HG03354 (cell line): ENCODE results near the gene PDE4B.

Source experiments
- ATAC-seq: cut with Tn5 transposase; IDR thresholded peaks from one replicate; pipeline ENCODE4 v1.9.1; 2021; ENCODE audit warnings: mild to moderate bottlenecking; ENCODE audit not compliant: unreplicated experiment, poor library complexity, severe bottlenecking

PDE4B gene

DNA sequence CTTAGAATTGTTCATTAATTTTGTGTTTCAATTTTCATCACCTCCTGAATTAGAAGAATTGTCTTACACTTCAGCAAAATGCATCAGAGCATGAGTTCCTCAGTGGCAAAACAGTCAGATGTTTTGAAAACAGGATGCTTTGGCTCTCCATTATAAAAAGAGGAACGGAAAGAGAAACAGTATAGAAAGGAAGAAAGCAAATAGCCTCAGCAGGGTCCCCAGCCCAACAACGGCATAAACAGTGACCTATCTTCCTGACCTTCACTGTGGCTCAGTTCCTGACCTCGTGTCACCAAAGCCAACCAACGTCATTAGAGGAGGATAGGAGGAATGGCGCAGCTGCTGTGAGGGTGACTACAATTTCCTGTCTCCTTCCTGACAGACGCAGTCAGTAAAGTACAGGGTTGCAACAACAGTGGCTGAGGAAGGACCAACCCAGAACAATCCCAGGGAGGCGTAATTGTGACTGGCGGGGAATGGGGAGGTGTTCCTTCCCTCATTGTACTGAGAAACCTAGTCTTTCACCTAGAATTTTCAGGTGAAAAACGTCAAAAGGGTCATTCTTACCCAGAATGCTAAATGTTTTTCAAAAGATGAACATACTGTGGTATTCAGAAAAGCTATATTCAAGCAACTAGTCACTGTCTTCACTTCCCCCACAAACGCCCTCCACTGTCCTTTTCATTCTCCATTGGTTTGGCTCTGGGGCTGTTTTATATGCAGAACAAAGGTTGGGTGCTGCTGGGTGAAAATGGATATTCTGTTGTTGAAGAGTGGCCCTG is 543.4 kb downstream of the PDE4B start:
- peak; percentile 88 for ATAC-seq

DNA sequence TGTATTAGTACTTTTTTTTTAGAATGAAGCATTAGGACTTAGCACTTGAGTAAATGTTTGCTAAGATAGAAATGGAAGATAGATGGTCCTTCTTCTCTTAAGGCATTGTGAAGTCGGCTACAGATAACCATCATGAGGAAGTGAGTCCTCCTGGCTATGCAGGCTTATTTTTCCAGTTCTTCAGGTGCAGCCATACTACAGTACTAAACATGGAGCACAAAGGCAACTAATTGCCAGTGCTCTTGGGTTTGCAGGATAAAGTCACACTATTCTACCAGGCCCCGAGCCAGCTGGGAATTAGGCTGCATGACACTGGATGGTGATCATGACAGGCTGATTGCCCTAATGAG is 543.9 kb downstream of the PDE4B start:
- ATAC-seq: no peak

DNA sequence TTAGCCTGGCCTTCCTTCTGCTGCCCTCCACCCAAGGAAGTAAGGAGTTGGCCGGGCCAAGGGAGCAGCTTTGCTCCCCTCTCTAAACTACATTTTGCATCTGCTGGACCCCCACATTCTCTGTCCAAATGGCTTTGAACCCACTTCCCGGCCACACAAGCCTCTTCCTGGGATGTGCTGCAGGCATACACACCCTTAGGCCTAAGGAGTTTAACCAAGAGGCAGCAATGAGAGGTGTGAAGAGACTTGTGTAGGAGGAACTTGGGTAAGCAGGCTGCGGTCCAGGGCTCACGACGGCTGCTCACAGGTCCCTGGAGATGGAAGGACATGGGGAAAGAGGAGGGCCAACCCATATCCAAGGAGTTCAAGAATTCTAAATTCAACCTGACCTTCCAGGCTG is 544.6 kb downstream of the PDE4B start:
- ATAC-seq: no peak

DNA sequence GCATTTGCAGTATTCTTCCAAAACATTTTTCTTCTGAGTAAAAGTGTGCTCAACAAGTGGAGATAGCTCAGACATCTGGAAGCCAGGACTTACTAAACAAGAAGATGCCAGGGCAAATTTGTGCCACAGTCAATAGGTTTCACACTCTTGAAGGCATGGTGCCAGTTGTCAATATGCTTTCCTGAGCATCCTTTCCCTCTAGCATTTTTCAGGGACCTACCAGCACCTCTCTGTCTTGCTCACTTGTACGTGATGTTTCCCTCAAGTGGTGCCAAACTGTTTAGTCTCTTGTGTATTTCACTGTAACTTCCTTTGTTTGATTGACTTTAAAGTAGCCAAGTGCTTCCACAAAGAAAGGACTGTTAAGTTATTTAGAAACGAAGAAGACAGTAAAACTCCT is 547.2 kb downstream of the PDE4B start:
- ATAC-seq: no peak

DNA sequence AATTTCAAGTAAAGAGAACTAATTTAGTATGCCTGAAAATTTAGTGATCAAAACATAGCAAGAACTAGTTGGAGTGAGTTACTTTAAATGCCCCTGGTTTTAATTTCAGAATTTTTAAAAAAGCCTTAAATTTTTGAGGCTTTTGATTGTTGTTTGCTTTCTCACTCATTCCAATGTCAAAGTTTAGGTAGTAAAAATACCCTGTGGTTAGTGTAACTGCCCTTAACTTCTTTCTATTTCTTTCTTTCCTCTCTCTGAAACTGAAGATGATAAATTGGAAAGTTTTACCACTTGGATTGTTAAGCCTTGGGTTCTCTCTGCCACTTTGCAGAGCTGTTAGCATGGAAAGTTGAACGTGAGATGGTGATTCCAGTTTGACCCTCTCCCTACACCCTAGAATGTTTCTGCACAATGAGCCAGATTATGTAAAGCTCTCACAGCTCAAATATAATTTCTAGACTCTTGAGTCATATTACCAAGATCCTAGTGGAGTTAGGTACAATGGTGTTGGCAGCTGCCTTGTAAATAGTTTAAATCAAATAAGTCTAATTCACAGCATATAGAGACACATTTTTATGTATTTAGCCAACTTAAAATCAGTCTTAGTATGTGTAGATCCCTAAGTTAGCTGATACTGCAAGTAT is 548.9 kb downstream of the PDE4B start:
- ATAC-seq: no peak

DNA sequence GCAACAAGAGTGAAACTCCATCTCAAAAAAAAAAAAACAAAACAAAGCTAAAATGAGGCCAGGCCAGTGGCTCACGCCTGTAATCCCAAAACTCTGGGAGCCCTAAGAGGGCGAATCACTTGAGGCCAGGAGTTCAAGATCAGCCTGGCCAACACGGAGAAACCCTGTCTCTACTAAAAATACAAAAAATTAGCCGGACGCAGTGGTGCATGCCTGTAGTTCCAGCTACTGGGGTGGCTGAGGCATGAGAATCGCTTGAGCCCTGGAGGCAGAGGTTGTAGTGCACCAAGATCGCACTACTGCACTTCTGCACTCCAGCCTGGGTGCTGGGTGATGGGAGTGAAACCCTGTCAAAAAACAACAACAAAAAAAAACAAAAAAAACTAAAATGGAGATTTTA is 550.0 kb downstream of the PDE4B start:
- peak; percentile 51 for ATAC-seq

DNA sequence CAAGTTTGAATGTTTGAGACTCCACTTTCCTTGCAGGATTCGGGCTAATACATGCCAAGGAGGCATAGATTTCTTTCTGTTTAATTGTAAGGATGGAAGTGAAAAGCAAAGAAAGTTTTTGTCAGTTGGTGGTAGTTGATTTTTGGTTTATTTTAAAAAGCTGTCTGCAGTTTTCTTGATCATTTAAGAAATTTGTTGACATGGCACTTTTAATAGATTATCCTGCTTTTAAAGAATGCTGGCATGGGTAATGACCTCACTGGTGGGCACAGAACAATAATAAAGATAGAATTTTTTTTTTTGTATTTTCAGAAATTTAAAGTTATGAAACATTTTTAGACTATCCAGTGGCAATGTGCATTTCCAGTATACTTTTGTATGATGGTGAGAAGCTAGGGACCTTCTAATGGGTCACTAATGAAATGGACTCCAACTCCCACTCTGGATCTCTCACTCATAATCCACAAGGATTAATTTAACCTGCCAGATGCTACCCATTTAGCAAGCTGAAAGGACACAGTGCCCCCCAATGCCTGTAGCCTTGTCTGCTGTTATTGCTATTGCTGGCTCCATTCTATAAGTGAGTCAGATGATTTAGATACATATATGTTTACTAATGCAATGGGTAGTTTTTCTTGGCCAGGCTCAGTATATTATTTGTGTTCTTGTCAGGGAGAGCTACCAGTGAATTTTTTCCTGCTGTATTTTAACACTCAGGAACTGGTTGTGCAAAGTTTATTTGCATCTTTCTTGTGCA is 551.1 kb downstream of the PDE4B start:
- ATAC-seq: no peak

DNA sequence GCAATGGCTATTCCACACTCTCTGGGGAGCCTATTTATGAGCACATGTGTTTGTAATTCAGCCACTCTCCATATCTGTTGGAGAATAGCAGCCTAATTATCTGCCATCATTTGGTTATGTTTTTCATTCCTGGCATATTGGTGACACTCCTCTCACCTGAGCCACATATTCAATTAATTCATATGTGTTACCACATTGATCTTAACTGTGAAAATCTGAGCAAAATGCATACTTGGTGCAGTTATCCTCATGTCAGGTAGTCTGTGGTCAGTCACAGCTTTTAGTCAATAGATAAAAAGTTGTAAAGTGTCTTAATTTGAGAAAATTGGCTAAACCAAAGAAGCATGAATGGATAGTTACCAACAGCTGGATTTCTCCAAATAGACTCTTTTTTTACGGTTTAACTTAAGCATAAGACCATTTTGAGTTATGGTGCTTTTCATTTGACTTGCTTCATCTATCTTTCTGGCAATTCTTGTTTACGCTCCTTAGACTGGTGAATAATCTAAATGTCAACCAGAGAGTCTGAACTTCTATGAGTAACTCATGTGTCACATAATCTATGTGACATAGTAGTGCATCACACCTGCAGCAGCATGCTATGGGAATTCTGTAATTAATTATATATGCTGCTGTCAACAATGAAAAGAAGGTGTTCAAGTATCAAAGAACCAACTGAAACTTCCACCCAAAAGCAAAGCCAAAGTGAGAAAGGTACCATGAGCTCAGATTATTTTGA is 553.5 kb downstream of the PDE4B start:
- no peak for ATAC-seq

DNA sequence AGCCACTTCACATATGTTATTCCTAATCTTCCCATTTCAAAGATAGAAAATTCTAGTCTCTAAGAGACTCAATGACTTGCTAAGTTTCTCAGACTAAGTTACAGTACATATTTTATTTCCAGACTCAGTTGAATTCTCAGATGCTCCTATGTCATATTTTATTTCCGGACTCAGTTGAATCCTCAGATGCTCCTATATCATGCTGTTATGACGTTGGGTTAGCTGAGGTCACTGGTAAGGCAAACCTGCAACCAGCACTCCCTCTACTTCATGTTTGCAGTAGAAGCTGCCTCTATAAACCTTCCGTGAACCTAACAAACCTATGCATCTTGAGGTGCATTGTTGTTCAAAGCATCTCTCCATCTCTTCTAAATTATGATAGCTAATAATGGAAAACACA is 554.2 kb downstream of the PDE4B start:
- ATAC-seq: no peak

DNA sequence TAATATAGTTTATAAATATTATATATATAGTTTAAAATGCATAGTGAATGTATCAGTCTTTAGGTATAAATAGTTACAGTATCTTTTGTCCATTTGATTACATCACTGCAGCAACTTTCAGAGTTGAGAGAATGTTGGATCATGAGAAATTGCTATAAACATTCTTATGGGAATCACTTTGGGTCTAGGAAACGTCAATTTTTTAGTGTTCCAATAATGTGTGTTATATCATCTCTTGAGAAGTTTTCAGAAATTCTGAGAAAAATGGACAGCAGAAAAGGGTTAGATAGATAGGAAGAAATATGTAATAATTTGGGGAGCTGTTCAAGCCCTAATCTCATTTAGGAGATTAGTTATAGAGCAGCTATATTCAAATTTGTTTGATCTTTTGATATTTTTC is 556.1 kb downstream of the PDE4B start:
- ATAC-seq: no peak

DNA sequence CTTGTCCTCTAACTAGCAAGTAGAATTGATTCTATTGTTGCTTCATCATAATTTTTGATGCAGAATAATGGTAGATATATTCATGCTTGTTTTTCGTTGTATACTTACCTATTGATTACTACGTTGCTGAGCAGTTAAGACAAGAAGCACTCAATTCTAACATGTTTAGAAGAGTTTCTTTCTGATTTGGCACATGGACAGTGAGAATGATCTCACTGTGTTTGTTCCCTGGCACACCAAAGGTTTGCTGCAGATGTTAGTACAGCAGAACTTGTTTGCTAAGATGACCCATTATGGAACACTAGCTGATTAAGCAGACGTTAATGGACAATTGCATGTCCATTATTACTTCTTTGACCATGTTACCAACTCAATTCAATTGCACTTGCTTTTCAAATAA is 556.5 kb downstream of the PDE4B start:
- ATAC-seq: no peak

DNA sequence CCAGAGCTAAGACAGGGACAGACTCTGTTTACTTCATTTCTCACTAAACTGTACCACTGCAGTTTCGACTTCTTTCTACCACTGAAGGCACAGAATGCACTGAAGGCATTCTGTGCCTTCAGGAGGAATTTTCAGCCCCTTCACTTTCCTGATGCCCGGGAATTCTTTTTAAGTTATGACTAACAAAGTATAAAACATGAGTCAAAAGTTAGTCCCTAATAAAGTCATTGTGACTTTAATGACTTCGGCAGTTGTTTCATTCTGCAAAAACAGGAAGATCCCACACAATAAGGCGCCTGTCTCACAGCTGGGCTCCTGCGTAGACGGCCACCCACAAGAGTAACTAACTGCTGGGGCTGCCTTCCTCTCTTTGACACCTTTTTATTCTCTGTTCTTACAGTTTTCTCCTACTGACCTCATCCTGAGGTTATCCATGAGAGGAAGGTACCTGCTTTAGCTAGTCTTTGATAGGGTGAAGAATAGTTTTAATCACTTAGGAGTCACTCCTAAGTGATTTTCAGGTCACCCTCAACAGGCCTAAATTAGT is 557.4 kb downstream of the PDE4B start:
- peak; percentile 65 for ATAC-seq

DNA sequence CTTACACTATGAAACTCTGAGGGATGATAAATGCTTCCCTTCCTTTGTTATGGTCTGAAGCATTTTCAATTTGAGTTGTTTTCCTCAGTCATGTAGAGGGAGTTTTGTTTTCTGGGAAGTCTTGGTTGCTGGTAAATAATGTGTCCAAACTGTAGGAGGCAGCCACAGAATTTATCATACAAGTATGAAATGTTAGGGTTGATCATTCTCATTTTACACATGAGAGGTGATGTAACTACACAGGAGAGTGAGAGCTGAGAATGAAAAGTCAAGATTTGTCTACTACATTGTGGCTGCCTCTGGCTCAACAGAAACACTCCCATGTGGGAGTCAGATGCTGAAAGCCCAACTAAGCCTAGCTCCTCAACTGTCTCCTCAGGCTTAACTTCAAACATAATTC is 558.8 kb downstream of the PDE4B start:
- ATAC-seq: peak; percentile 33

DNA sequence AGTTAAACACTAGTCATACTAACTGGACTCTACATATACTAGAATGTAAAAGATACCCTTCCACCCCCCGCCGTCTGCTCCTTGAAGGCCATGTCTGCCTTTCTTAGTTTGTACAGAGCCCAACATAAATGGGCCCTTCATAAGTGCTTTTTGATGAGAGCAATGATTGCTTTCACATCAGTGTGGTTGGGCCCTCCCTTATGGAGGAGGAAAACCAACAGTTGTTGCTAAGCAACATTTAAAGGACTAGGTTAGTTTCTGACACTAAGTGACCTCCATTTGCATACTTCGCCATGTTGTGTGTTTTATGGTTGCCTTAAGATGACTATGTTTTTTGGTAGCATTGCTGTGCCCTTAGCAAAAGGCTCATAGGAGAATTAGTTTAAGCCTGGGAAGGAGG is 559.2 kb downstream of the PDE4B start:
- ATAC-seq: peak; percentile 71

DNA sequence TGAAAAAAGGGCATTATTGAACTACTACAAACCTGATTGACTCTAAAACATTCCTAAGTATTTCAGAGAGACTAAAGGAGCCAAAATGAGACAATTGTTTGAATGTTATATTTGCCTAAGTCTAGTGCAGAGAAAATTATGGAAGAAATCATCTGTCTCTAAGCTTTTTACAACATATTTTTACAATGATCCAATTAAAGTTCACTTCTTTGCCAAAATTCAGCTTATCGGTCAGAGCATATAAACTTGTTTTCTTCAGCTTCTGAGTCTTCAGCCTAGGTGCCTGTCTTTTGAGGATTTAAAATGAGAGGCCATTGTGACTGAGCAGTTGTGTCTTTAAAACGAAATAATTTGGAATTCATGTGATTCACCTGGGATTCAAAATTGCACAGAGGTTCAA is 560.1 kb downstream of the PDE4B start:
- ATAC-seq: no peak

DNA sequence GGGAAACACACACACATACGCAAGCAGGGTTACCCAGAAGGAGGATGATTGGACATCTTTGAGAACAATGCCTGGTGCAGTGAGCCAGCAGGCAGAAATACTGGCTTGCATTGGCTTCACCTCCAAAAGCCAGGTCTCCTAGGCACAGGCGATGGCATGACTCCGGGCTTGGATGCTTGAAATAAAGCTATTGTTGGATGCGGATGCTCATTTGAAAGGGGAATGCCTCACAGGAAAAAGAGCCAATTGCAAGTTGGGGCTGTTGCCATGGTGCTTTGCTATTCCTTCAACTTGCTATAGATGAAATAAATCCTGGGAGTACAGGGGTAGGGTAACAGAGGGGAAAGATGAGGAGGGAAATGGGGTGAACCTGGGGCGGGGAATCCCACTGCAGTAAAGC is 560.6 kb downstream of the PDE4B start:
- no peak for ATAC-seq

DNA sequence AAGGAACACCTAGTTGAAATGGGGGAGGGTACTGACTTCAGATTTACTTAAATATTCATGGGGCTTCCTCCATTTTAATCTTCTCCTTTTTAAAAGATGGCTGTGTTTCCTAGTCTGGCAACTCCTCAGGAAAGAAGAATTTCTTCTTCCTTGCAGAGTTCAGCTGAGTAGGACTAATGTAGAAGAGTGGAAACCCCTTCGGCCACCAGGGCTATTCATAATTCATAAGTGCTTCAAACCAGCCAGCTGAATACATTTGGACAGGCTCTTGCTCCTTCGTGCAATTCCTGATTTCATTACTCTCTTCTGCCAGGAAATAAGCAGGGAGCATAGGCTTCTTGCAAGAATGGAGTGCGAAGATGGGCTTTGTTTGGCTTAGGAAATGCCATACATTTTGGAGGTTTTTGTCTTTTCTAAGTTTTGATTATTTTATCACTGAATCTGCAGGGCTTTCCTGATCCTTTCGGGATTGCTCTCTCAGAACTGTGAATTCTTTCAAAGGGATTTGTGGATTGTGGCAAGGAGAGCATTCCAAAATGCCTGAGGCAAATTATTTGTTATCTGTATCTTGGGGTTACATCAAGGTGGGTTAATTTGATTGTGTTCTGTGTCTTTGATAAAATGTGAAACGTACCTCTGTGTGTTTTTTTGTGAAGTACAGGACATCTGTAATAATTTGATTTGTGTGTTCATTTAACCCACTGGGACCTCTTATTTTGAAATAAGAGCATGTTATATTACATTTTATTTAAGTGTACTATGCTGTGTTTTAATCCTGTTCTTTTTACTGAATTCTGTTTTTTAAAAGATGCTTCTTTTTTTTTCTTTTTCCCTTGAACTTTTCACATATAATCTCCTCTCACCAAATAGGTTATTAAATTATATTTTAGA is 561.9 kb downstream of the PDE4B start:
- ATAC-seq: no peak

DNA sequence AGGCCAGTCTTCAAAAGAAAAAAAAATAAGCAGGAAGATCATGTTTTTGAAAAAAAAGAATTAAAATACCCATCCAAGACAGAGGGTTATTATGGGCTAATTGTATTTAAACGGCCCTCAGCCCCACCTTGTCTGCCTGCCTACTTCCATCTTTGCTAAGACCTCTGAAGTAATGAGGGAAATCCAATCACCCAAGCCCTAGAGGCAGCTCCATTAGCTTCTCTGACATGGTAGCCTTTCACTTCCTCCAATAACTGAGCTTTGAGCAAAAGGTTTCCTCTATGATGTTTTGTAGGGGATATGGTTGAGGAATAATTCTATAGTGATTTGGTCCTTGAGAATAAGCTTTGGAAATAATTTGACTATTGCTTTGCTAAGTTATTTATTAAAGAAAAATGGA is 563.1 kb downstream of the PDE4B start:
- no peak for ATAC-seq

DNA sequence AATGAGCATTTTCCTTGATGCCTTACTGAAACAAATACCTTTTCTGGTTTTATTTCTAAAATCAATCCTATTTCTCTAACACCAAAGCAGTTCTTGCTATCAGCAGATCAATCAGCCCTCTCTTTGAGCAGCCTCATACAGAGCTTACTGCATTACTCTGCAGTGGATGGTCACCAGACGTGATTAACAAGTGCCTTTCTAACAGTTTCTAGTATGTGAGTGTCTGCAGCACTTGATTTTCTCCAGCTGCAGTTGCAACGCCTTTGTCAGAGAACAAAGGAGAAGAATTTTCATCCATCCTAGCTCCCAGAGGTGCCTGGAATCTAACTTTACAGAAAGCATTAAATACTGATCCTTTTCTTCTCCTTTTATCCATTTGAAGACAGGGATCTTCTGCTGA is 563.9 kb downstream of the PDE4B start:
- ATAC-seq: no peak
